ENCODE measurements around the gene R3HDM2.
"Not testable (repeated sequence)": the region's sequence is repeated elsewhere in the genome, so short reads cannot be mapped to it uniquely, and the experiment has no call there.

The R3HDM2 gene

DNA sequence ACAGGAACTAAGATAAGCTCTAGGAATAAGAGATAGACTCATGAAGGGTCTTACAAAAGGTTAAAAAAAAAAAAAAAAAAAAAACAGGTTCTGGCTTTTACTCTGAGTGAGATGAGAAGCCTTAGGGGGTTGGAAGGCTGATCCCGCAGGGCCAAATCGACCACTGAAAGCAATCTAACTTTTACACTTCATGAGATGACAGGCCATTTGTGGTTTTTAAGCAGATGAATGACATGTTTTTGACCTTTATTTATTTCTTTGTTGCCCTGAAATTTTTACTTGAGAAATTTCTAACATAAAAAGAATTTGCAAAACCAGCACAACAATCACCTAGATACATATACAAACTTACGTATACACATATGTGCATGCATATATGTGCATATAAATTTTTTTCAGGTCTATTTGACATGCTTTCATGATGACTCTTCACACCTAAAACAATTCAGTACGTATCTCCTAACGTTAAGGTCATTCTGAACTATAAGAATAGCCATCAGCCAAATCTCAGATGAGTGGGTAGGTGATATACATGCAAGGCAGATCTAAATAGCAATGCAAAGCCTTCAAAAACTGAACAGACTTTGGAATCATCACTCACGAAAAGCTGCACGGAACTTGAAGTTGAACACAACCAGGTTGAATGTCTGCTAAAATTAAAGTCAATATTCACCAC is 87.0 kb downstream of the R3HDM2 start:
- Mint-ChIP-seq H3K9me3 (peaks cover 2% of the 10 kb centered on the region), H3K4me3 (no peak overlapping the region), H3K4me1 (peaks cover 7% of the 10 kb centered on the region), H3K27ac (no peak overlapping the region), H3K27me3 (no peaks in the 10 kb centered on the region), H3K36me3 (peaks cover 28% of the 10 kb centered on the region)
- DNase-seq (ENCODE audit: low spot score in 2 of 2) (no peak), ATAC-seq (ENCODE audit: low read depth) (no peak)

- no peak for ATAC-seq (ENCODE audit: low read depth)
- Mint-ChIP-seq H3K4me3 (no peak overlapping the region), H3K9me3 (peaks cover 1% of the 10 kb centered on the region), H3K27me3 (no peaks in the 10 kb centered on the region), H3K36me3 (peaks cover 30% of the 10 kb centered on the region), H3K27ac (peak overlapping the region; percentile 19), H3K4me1 (peaks cover 9% of the 10 kb centered on the region)
- no peak for DNase-seq (ENCODE audit: low spot score in 2 of 2)
Measured at GRCh38 chr12:57342207-57342691, 88.6 kb downstream of the R3HDM2 start.

- Mint-ChIP-seq H3K27me3 (no peaks in the 10 kb centered on the region), H3K36me3 (peaks cover 30% of the 10 kb centered on the region), H3K9me3 (no peaks in the 10 kb centered on the region), H3K27ac (no peak overlapping the region), H3K4me1 (peaks cover 9% of the 10 kb centered on the region), H3K4me3 (no peak overlapping the region)
- DNase-seq (ENCODE audit: low spot score in 2 of 2) (no peak), ATAC-seq (ENCODE audit: low read depth) (no peak)
Measured at GRCh38 chr12:57341275-57341990, 89.4 kb downstream of the R3HDM2 start.

- H3K27me3 Mint-ChIP-seq = no peaks in the 10 kb centered on the region
- peaks cover 30% of the 10 kb centered on the region for H3K36me3 Mint-ChIP-seq
- peaks cover 9% of the 10 kb centered on the region for H3K4me1 Mint-ChIP-seq
- H3K9me3 Mint-ChIP-seq = no peaks in the 10 kb centered on the region
- DNase-seq (ENCODE audit: low spot score in 2 of 2) = no peak
- H3K27ac Mint-ChIP-seq = no peak overlapping the region
- ATAC-seq (ENCODE audit: low read depth) = no peak
- H3K4me3 Mint-ChIP-seq = no peak overlapping the region
Measured at GRCh38 chr12:57340104-57340503, 90.7 kb downstream of the R3HDM2 start.

DNA sequence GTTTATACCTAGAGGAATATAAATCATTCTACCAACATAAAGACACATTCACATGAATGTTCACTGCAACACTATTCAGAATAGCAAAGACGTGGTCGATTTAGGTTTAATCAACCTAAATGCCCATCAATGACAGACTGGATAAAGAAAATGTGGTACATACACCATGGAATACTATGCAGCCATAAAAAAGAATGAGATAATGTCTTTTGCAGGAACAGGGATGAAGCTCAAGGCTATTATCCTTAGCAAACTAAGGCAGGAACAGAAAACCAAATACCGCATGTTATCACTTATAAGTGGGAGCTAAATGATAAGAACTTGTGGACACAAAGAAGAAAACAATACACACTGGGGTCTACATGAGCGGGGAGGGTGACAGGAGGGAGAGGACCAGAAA is 94.5 kb downstream of the R3HDM2 start:
- peaks cover 23% of the 10 kb centered on the region for H3K36me3 Mint-ChIP-seq
- not testable (repeated sequence) for DNase-seq (ENCODE audit: low spot score in 2 of 2); ATAC-seq (ENCODE audit: low read depth); H3K27ac Mint-ChIP-seq; H3K4me3 Mint-ChIP-seq; H3K9me3 Mint-ChIP-seq; H3K4me1 Mint-ChIP-seq; H3K27me3 Mint-ChIP-seq

DNA sequence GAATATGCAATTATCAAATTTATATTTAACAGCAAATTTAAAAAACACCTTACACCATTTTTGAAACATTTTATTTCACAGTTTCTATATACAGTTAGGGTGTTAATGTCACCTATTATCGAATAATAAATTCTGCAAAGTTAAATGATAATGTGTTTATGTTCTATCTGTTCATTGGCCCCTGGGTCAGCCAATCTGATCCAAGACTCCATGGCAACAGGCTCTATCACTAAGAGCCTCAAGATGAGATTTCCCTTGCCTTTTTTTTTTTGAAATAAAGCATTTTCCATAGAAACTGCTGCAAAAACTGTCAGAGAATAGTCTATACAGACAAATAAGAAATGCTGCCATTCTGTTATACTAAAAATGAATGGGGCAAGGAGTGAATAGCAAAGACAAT is 96.6 kb downstream of the R3HDM2 start:
- ATAC-seq (ENCODE audit: low read depth) (no peak), DNase-seq (ENCODE audit: low spot score in 2 of 2) (no peak)
- H3K9me3 Mint-ChIP-seq = no peaks in the 10 kb centered on the region
- no peak overlapping the region for H3K4me3 Mint-ChIP-seq
- H3K27me3 Mint-ChIP-seq = no peaks in the 10 kb centered on the region
- H3K36me3 Mint-ChIP-seq = peaks cover 26% of the 10 kb centered on the region
- H3K4me1 Mint-ChIP-seq = peaks cover 8% of the 10 kb centered on the region
- no peak overlapping the region for H3K27ac Mint-ChIP-seq

DNA sequence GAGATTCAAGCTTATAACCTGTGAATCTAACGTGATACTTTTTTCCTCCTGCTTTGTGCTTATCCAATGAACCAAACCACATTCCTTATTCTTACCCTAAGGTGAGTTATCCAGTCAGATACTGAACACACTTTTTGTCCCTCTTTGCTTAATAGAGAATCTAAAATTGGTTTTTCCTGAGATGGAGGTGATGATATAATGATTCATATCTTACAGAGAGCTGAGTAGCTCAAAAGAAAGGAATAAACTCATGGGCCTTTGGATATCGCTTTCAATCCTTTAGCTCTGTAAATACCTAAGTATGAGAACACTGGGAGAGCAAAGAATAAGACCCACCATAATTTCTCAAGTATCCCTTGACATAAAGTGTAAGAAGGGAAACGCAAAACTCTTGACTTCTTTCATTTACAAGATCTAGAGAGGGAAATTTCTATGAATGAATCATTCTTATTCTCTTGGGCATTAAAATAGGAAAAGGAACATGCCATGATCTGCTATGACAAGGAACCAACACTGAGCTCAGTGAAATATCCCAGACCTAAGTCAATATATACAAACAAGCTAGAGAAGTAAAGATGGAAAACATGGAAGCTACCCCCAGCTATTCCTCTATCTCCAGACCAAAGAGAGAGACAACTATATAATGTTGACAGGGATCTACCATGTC is 98.1 kb downstream of the R3HDM2 start:
- H3K4me1 Mint-ChIP-seq = peaks cover 8% of the 10 kb centered on the region

DNA sequence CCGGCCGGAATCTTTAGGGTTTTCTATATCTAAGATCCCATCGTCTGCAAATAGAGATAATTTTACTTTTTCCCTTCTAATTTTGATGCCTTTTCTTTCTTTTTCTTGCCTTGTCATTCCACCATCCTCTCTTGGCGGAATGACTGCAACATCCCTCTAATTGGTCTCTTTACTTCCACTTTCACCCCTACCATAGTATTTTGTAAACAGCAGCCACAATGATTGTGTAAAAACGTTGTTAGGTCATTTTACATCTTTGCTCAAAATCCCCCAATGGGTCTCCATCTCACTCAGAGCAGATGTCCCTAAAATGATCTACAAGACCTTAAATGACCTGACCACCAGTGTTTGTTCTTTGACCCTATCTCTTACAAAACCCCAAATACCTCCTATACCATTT is 99.9 kb downstream of the R3HDM2 start:
- H3K27ac Mint-ChIP-seq = no peak overlapping the region

More for the DNA sequence above, 98.1 kb downstream of the R3HDM2 start:
- ATAC-seq (ENCODE audit: low read depth) (no peak), DNase-seq (ENCODE audit: low spot score in 2 of 2) (no peak)
- H3K36me3 Mint-ChIP-seq = peaks cover 26% of the 10 kb centered on the region
- no peaks in the 10 kb centered on the region for H3K9me3 Mint-ChIP-seq
- no peaks in the 10 kb centered on the region for H3K27me3 Mint-ChIP-seq
- no peak overlapping the region for H3K4me3 Mint-ChIP-seq
- H3K27ac Mint-ChIP-seq = peak overlapping the region; percentile 66

DNA sequence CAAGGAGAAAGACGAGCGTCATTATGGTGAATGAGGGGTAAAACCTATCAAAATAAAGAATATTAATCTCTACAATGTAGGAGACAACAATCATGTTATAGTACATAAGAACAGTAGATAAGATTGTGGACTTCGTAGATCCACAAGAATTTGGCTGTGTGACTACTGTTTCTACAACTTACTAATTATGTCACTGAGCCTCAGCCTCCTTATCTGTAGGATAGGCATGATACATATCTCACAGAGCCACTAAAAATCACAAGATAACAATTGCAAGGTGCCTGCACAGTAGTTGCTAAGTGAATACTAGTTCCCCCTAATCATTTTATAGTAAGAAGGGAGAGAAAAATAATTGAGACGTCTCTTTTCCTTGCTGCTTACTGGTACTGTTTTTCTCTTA is 101.6 kb downstream of the R3HDM2 start:
- Mint-ChIP-seq H3K4me3 (no peak overlapping the region), H3K9me3 (no peaks in the 10 kb centered on the region), H3K36me3 (peaks cover 25% of the 10 kb centered on the region), H3K27ac (no peak overlapping the region), H3K4me1 (peaks cover 6% of the 10 kb centered on the region), H3K27me3 (no peaks in the 10 kb centered on the region)
- DNase-seq (ENCODE audit: low spot score in 2 of 2) (no peak), ATAC-seq (ENCODE audit: low read depth) (no peak)

More for the DNA sequence above, 99.9 kb downstream of the R3HDM2 start:
- Mint-ChIP-seq H3K36me3 (peaks cover 22% of the 10 kb centered on the region), H3K9me3 (no peaks in the 10 kb centered on the region), H3K4me1 (peaks cover 6% of the 10 kb centered on the region), H3K4me3 (no peak overlapping the region), H3K27me3 (no peaks in the 10 kb centered on the region)
- ATAC-seq (ENCODE audit: low read depth) (no peak), DNase-seq (ENCODE audit: low spot score in 2 of 2) (no peak)

DNA sequence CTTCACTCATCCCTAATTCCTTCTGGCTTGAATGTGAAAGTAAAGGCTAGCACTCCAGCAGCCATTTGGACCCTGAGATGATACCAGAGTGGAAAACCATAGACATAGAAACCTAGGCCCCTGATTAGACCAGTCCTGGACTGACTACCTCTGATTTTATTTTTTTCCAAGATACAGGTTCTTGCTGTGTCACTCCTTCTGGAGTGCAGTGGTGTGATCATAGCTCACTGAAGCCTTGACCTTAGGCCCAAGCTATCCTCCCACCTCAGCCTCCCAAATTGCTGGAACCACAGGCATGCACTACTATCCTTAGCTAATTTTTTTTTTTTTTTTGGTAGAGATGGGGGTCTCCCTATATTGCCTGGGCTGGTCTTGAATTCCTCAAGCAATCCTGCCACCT is 105.4 kb downstream of the R3HDM2 start:
- DNase-seq (ENCODE audit: low spot score in 2 of 2) (no peak), ATAC-seq (ENCODE audit: low read depth) (no peak)
- Mint-ChIP-seq H3K9me3 (no peaks in the 10 kb centered on the region), H3K36me3 (peaks cover 18% of the 10 kb centered on the region), H3K27ac (no peak overlapping the region), H3K4me1 (peaks cover 2% of the 10 kb centered on the region), H3K27me3 (no peaks in the 10 kb centered on the region), H3K4me3 (no peak overlapping the region)

DNA sequence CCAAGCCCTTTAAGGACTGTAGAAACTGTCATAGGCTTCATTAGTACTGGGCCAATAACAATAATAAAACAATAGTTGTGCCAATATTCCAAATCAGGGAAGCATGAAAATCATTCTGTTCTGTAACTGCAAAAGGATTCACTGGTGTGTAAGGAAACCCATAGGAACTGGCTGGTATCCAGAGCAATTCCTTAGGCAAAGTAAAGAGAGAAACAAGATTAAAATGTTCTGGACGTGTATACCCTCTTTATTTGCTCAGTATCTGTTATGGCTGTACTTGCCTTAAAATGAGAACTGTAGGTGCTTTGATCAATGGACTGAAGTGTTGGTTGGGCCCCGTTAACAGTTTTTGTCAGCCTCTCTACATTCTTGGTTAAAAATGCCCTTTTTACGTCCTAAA is 107.4 kb downstream of the R3HDM2 start:
- H3K36me3 Mint-ChIP-seq = peaks cover 14% of the 10 kb centered on the region
- H3K4me3 Mint-ChIP-seq = no peak overlapping the region
- H3K27me3 Mint-ChIP-seq = no peaks in the 10 kb centered on the region
- ATAC-seq (ENCODE audit: low read depth) (no peak), DNase-seq (ENCODE audit: low spot score in 2 of 2) (no peak)
- H3K27ac Mint-ChIP-seq = peak overlapping the region; percentile 54
- H3K4me1 Mint-ChIP-seq = peaks cover 4% of the 10 kb centered on the region
- no peaks in the 10 kb centered on the region for H3K9me3 Mint-ChIP-seq

GRCh38 chr12:57320639-57321038 is 110.2 kb downstream of the R3HDM2 start:
- DNase-seq (ENCODE audit: low spot score in 2 of 2) = no peak
- ATAC-seq (ENCODE audit: low read depth) = no peak
- peaks cover 4% of the 10 kb centered on the region for H3K4me1 Mint-ChIP-seq
- H3K27ac Mint-ChIP-seq = no peak overlapping the region
- H3K4me3 Mint-ChIP-seq = no peak overlapping the region
- no peaks in the 10 kb centered on the region for H3K9me3 Mint-ChIP-seq
- H3K27me3 Mint-ChIP-seq = no peaks in the 10 kb centered on the region
- H3K36me3 Mint-ChIP-seq = peaks cover 4% of the 10 kb centered on the region

GRCh38 chr12:57319678-57320469 is 111.0 kb downstream of the R3HDM2 start:
- no peaks in the 10 kb centered on the region for H3K27me3 Mint-ChIP-seq
- peaks cover 4% of the 10 kb centered on the region for H3K36me3 Mint-ChIP-seq
- no peak overlapping the region for H3K4me3 Mint-ChIP-seq
- no peak for DNase-seq (ENCODE audit: low spot score in 2 of 2)
- H3K4me1 Mint-ChIP-seq = peaks cover 4% of the 10 kb centered on the region
- no peak overlapping the region for H3K27ac Mint-ChIP-seq
- ATAC-seq (ENCODE audit: low read depth) = no peak
- H3K9me3 Mint-ChIP-seq = no peaks in the 10 kb centered on the region

DNA sequence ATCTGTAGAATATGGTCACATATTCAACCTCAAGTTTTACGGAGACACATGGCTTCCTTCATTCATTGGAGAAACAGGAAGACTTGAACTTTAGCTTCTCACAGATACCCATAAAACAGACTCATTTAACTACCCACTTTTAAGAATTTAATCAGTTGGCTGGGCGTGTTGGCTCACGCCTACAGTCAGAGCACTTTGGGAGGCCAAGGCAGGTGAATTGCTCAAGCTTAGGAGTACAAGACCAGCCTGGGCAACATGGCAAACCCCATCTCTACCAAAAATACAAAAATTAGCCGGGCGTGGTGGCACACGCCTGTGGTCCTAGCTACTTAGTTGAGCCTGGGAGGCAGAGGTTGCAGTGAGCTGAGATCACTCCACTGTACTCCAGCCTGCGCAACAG is 115.2 kb downstream of the R3HDM2 start:
- no peak overlapping the region for H3K27ac Mint-ChIP-seq
- peaks cover 2% of the 10 kb centered on the region for H3K4me1 Mint-ChIP-seq
- ATAC-seq (ENCODE audit: low read depth) = no peak
- no peaks in the 10 kb centered on the region for H3K9me3 Mint-ChIP-seq
- peaks cover 5% of the 10 kb centered on the region for H3K36me3 Mint-ChIP-seq
- no peak overlapping the region for H3K4me3 Mint-ChIP-seq
- no peak for DNase-seq (ENCODE audit: low spot score in 2 of 2)
- H3K27me3 Mint-ChIP-seq = no peaks in the 10 kb centered on the region

All from memory B cell (primary cell).